IMR-90 (cell line): ENCODE measurements around the gene HIVEP3. TPM values are rescaled to one million over a fixed set of nuclear protein-coding genes. Genes with fewer than 3 reads are reported as not detected.
A peak's percentile ranks its signal among the peaks of the same experiment; 100 is the strongest.

ENCODE experiments used
- ATAC-seq: fragments of 200-7000 bp; cut with Tn5 transposase; 2 replicates; pipeline ENCODE4 v1.9.1; 2020; ENCODE audit warnings: low read depth, mild to moderate bottlenecking, moderate library complexity
- BruUV-seq: library from RNA; stranded (reverse); fragments of 400-500 nt; replicated peaks from 2 replicates; lab custom pipeline; 2021; lab: Mats Ljungman, UMichigan
- CTCF ChIA-PET: fragments of 300-600 bp; formaldehyde crosslinking; extraction: SDS; loops from one replicate; lab custom pipeline; 2021; ENCODE audit warnings: antibody characterized with exemption; lab: Yijun Ruan, JAX
- POLR2A ChIA-PET: fragments of 300-600 bp; sonication (Branson Sonifier 250); formaldehyde crosslinking; loops from one replicate; lab custom pipeline; 2022; ENCODE audit warnings: antibody characterized with exemption; ENCODE audit not compliant: unreplicated experiment; lab: Charles Lee
- DNase-seq: peaks from one replicate; pipeline ENCODE4 v3.0.0; 2013
- H2AFZ ChIP-seq: replicated peaks from 2 replicates; pipeline ENCODE3; 2013; ENCODE audit warnings: low read length, mild to moderate bottlenecking; ENCODE audit not compliant: poor library complexity
- H2AK5ac ChIP-seq: 2 replicates; pipeline ENCODE4 v1.6.1; 2013; ENCODE audit warnings: low read depth, low read length, inconsistent platforms
- H2AK9ac ChIP-seq: replicated peaks from 2 replicates; pipeline ENCODE3; 2013; ENCODE audit warnings: mild to moderate bottlenecking, low read depth, low read length, moderate library complexity; ENCODE audit not compliant: poor library complexity
- H2BK120ac ChIP-seq: 2 replicates; pipeline ENCODE4 v1.6.1; 2013; ENCODE audit warnings: low read depth, low read length, inconsistent platforms
- H2BK15ac ChIP-seq: 3 replicates; pipeline ENCODE4 v1.6.1; 2013; ENCODE audit warnings: low read depth, low read length, inconsistent platforms
- H2BK20ac ChIP-seq: 2 replicates; pipeline ENCODE4 v1.6.1; 2013; ENCODE audit warnings: low read depth, mild to moderate bottlenecking, inconsistent platforms, low read length, moderate library complexity
- H2BK5ac ChIP-seq: 2 replicates; pipeline ENCODE4 v1.6.1; 2013; ENCODE audit warnings: mild to moderate bottlenecking, low read depth, low read length, inconsistent platforms; ENCODE audit not compliant: poor library complexity, severe bottlenecking
- H3K14ac ChIP-seq: replicated peaks from 2 replicates; pipeline ENCODE4 v1.6.1; 2013; ENCODE audit warnings: low read depth, low read length, inconsistent platforms
- H3K18ac ChIP-seq: 2 replicates; pipeline ENCODE4 v1.6.1; 2013; ENCODE audit warnings: low read depth, low read length, control low read depth
- H3K23ac ChIP-seq: 2 replicates; pipeline ENCODE4 v1.6.1; 2013; ENCODE audit warnings: low read depth, low read length, inconsistent platforms
- H3K27ac ChIP-seq: 2 replicates; pipeline ENCODE4 v1.5.1; 2013; ENCODE audit warnings: mild to moderate bottlenecking, control low read depth, low read length; ENCODE audit not compliant: insufficient read depth
- H3K27me3 ChIP-seq: 2 replicates; pipeline ENCODE4 v1.6.1; 2013; ENCODE audit warnings: low read length; ENCODE audit not compliant: control insufficient read depth, insufficient read depth
- H3K36me3 ChIP-seq: 2 replicates; pipeline ENCODE4 v1.6.1; 2013; ENCODE audit warnings: low read length, mixed read lengths; ENCODE audit not compliant: control insufficient read depth, insufficient read depth
- H3K4ac ChIP-seq: 2 replicates; pipeline ENCODE4 v1.6.1; 2013; ENCODE audit warnings: low read depth, low read length, inconsistent platforms
- H3K4me1 ChIP-seq: 2 replicates; pipeline ENCODE4 v1.6.1; 2013; ENCODE audit warnings: low read length, mixed read lengths; ENCODE audit not compliant: control insufficient read depth, insufficient read depth
- H3K4me2 ChIP-seq: 2 replicates; pipeline ENCODE4 v1.6.1; 2013; ENCODE audit warnings: low read depth, mild to moderate bottlenecking, control low read depth, low read length, moderate library complexity
- H3K4me3 ChIP-seq: 2 replicates; pipeline ENCODE4 v1.5.1; 2013; ENCODE audit warnings: low read depth, mild to moderate bottlenecking, control low read depth, low read length, moderate library complexity; ENCODE audit not compliant: insufficient read depth
- H3K56ac ChIP-seq: 2 replicates; pipeline ENCODE4 v1.6.1; 2013; ENCODE audit warnings: low read length, inconsistent platforms; ENCODE audit not compliant: insufficient read depth; ENCODE audit errors: extremely low read depth
- H3K79me1 ChIP-seq, 2 experiments: 2 replicates each; pipeline ENCODE4 v1.6.1; 2013; ENCODE audit warnings: low read length in 2 of 2, inconsistent platforms in 1 of 2, low read depth in 1 of 2
- H3K9ac ChIP-seq: 2 replicates; pipeline ENCODE4 v1.6.1; 2013; ENCODE audit warnings: low read depth, low read length, control low read depth
- H3K9me1 ChIP-seq: 2 replicates; pipeline ENCODE4 v1.6.1; 2013; ENCODE audit warnings: low read length, inconsistent platforms; ENCODE audit not compliant: insufficient read depth
- H3K9me3 ChIP-seq: 2 replicates; pipeline ENCODE4 v1.6.1; 2013; ENCODE audit warnings: low read length; ENCODE audit not compliant: control insufficient read depth, insufficient read depth
- H4K20me1 ChIP-seq: 2 replicates; pipeline ENCODE4 v1.6.1; 2013; ENCODE audit warnings: low read length, inconsistent platforms; ENCODE audit not compliant: insufficient read depth
- H4K5ac ChIP-seq: 2 replicates; pipeline ENCODE4 v1.6.1; 2013; ENCODE audit warnings: mild to moderate bottlenecking, low read depth, low read length, control low read depth
- H4K8ac ChIP-seq, 2 experiments: 2 replicates each; pipeline ENCODE4 v1.6.1; 2013; ENCODE audit warnings: low read depth in 2 of 2, low read length in 2 of 2, control low read depth in 1 of 2, inconsistent platforms in 1 of 2
- H4K91ac ChIP-seq: 2 replicates; pipeline ENCODE4 v1.6.1; 2013; ENCODE audit warnings: low read depth, low read length, inconsistent platforms; ENCODE audit not compliant: insufficient read depth
- FOS ChIP-seq: fragments of 150-350 bp; IDR thresholded peaks from 2 replicates; pipeline ENCODE4 v1.6.1; 2016; ENCODE audit warnings: low read depth, low read length
- MXI1 ChIP-seq: IDR thresholded peaks from 2 replicates; pipeline ENCODE4 v1.6.1; 2012; ENCODE audit warnings: low read depth, mild to moderate bottlenecking, low read length, moderate library complexity, borderline replicate concordance
- RAD21 ChIP-seq: IDR thresholded peaks from 2 replicates; pipeline ENCODE4 v1.6.1; 2012; ENCODE audit warnings: low read length, improper control_type of control experiment
- SMC3 ChIP-seq: fragments of 150-350 bp; IDR thresholded peaks from 2 replicates; pipeline ENCODE4 v1.6.1; 2016; ENCODE audit warnings: low read depth, mild to moderate bottlenecking, antibody characterized with exemption, low read length, moderate library complexity
- WGBS, 2 experiments: methylation state at CpG; one replicate each; pipeline versions ENCODE4 v1.1.5 to v1.1.7; 2013; ENCODE audit warnings: missing lambda C conversion rate in 2 of 2; ENCODE audit not compliant: insufficient read length in 1 of 2; ENCODE audit errors: extremely low coverage in 2 of 2; 5-methylcytosine and 5-hydroxymethylcytosine counted together
- dilution Hi-C: fragments of 300-500 bp; cut with HindIII; formaldehyde crosslinking; loops from one replicate; pipeline ENCODE4 v1.14.3; 2018; ENCODE audit warnings: low sequenced_read_pairs; ENCODE audit not compliant: unreplicated experiment
- in situ Hi-C: fragments of 300-500 bp; cut with MboI; formaldehyde crosslinking; loops from 3 replicates; pipeline ENCODE4 v1.14.3; 2019; ENCODE audit warnings: low sequenced_read_pairs, inconsistent platforms, mixed read lengths
- intact Hi-C: fragments of 100-400 bp; cut with micrococcal nuclease; formaldehyde crosslinking; loops from 2 replicates; pipeline ENCODE4 v1.10.0; 2022
- polyA plus RNA-seq, 3 experiments: library from polyadenylated mRNA; depleted of rRNA; stranded (reverse); fragments of >200 nt; gene quantifications; 2 replicates each; pipeline ENCODE4 v1.2.3, GENCODE V29; 2012; ENCODE audit warnings: low replicate concordance in 1 of 3
- total RNA-seq: library from RNA; depleted of rRNA; stranded (reverse); fragments of >200 nt; gene quantifications from 2 replicates; pipeline ENCODE4 v1.2.3, GENCODE V29; 2012

Gene HIVEP3
- total and polyA plus RNA-seq, 2 of the 4 experiments (the other 2 are of a cell fraction): 1.4 to 4.0 TPM

DNA sequence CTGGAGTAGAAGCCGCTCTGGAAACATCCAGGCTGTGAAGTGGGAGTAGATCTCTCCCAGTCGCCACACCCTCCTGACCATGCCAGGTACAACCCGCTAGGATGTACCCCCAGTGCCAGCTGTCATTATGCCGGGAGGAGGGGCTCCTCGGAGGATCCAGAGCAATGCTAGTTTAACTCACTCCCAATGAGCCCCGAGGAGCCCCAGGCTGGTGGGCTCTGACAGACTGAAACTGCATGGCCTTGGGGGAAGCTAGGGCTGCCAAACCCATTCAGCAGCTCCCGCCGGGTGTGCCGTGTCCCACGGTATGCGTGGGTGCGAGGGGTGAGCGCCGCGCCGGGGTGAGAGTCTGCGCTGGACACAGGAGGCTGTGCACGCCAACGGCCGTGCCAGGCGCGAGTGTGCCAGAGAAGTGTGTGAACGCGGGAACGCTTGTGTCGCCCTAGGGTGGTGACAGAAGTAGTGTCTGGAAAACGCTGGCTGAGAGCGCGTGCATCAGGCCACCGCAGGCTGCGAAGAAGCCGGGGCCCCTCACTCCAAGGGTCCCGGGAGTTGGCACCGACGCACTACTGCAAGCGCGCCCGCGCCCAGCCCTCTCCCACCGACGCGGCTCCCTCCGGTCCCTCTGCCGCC lies 257.2 kb downstream of the HIVEP3 start:
- Histone ChIP-seq H2BK5ac (peak overlapping the region; percentile 24), H3K9me1 (peaks cover 30% of the 10 kb centered on the region), H3K9me3 (no peaks in the 10 kb centered on the region), H3K79me1 (peaks cover 13 to 31% of the 10 kb centered on the region in 2 experiments), H3K36me3 (no peaks in the 10 kb centered on the region), H4K20me1 (0 out of 2 replicates have a peak, but pooled peaks cover 4% of the 10 kb centered on the region), H3K56ac (peak overlapping the region; percentile 43; the same call in 1 of the 2 replicates), H2AK5ac (peak overlapping the region; percentile 46; the same call in 1 of the 2 replicates), H3K4me1 (peaks cover 18% of the 10 kb centered on the region), H3K4me3 (peak overlapping the region; percentile 60), H2AFZ (peak overlapping the region; percentile 93), H4K5ac (no peak overlapping the region), H3K14ac (peak overlapping the region; percentile 82), H2AK9ac (peak overlapping the region; percentile 88), H3K9ac (peak overlapping the region; percentile 68), H3K4ac (peak overlapping the region; percentile 56), H2BK20ac (no peak overlapping the region), H4K8ac (peak overlapping the region in 1 of 2 experiments; percentile 16; a peak in 2 of 4 replicates), H3K18ac (peak overlapping the region; percentile 0; the same call in 1 of the 2 replicates), H4K91ac (peak overlapping the region; percentile 39), H3K27ac (peak overlapping the region; percentile 4; the same call in 1 of the 2 replicates), H3K27me3 (no peaks in the 10 kb centered on the region), H3K23ac (peak overlapping the region; percentile 82), H2BK120ac (peak overlapping the region; percentile 22), H2BK15ac (no peak overlapping the region), H3K4me2 (peak overlapping the region; percentile 82)
- dilution Hi-C loops: no loop called here
- DNase-seq (no peak), ATAC-seq (peak; percentile 12)
- in situ Hi-C loops: no loop called here
- POLR2A ChIA-PET: interaction anchor here (0.6 kb wide), 1 partner anchor 22 kb away, joined by 7 read pairs; no protein-coding TSS in a partner anchor
- intact Hi-C loops: loop anchor here (5.0 kb wide), 1 partner anchor 39 kb away; no protein-coding TSS in a partner anchor
- TF ChIP-seq RAD21 (no peak), FOS (no peak), SMC3 (no peak), MXI1 (peak; percentile 24; the same call in 1 of the 2 replicates)
- BruUV-seq: no TSS peak
- CTCF ChIA-PET: interaction anchor here (1.0 kb wide), 1 partner anchor 88 kb away, joined by 3 read pairs; no protein-coding TSS in a partner anchor
- 0% methylated on average over 8 of the region's 44 CpGs; no CpG with 5 or more reads in 1 of the 2 experiments for WGBS, 2 experiments
